ENCODE measurements around the gene RILP.

Gene RILP

GRCh38 chr17:1629504-1630310 lies 20.0 kb downstream of the RILP start:
- DNase-seq (ENCODE audit: low spot score): peak; percentile 46

- peak; percentile 99 for DNase-seq (ENCODE audit: low spot score)
Measured at GRCh38 chr17:1628856-1629503, 20.7 kb downstream of the RILP start.

- peak; percentile 94 for DNase-seq (ENCODE audit: low spot score)
Measured at GRCh38 chr17:1627982-1628855, 21.4 kb downstream of the RILP start, which contains the start of gene SLC43A2. Gene SLC43A2, minus strand, starts transcription at chr17:1628834. Its CDS starts 960 bp downstream, at chr17:1627874.

- DNase-seq (ENCODE audit: low spot score): peak; percentile 45
Measured at GRCh38 chr17:1627182-1627981, 22.3 kb downstream of the RILP start.

- DNase-seq (ENCODE audit: low spot score): no peak
Measured at GRCh38 chr17:1626333-1626732, 23.3 kb downstream of the RILP start.

GRCh38 chr17:1625581-1625980 lies 24.1 kb downstream of the RILP start:
- no peak for DNase-seq (ENCODE audit: low spot score)

GRCh38 chr17:1625053-1625452 lies 24.6 kb downstream of the RILP start:
- no peak for DNase-seq (ENCODE audit: low spot score)

GRCh38 chr17:1624650-1625049 lies 25.0 kb downstream of the RILP start:
- no peak for DNase-seq (ENCODE audit: low spot score)

- DNase-seq (ENCODE audit: low spot score): no peak
Measured at GRCh38 chr17:1623057-1623630, 26.5 kb downstream of the RILP start.

GRCh38 chr17:1621273-1621954 lies 28.3 kb downstream of the RILP start:
- DNase-seq (ENCODE audit: low spot score): no peak

GRCh38 chr17:1620486-1620885 lies 29.2 kb downstream of the RILP start:
- DNase-seq (ENCODE audit: low spot score): no peak

- DNase-seq (ENCODE audit: low spot score): no peak
Measured at GRCh38 chr17:1617620-1618174, 32.0 kb downstream of the RILP start.

GRCh38 chr17:1616101-1616500 lies 33.6 kb downstream of the RILP start:
- DNase-seq (ENCODE audit: low spot score): no peak

- DNase-seq (ENCODE audit: low spot score): no peak
Measured at GRCh38 chr17:1612400-1612799, 37.3 kb downstream of the RILP start.

- no peak for DNase-seq (ENCODE audit: low spot score)
Measured at GRCh38 chr17:1611715-1612114, 38.0 kb downstream of the RILP start.

GRCh38 chr17:1608676-1609075 lies 41.0 kb downstream of the RILP start:
- no peak for DNase-seq (ENCODE audit: low spot score)

GRCh38 chr17:1607971-1608320 lies 41.7 kb downstream of the RILP start:
- no peak for DNase-seq (ENCODE audit: low spot score)

- DNase-seq (ENCODE audit: low spot score): no peak
Measured at GRCh38 chr17:1606352-1606985, 43.2 kb downstream of the RILP start.

GRCh38 chr17:1605681-1606351 lies 43.9 kb downstream of the RILP start:
- DNase-seq (ENCODE audit: low spot score): no peak
